HG02840 (cell line): Measurements from ENCODE around the gene SNRNP40.

Experiments
- ATAC-seq: cut with Tn5 transposase; IDR thresholded peaks from one replicate; pipeline ENCODE4 v1.9.1; 2021; ENCODE audit warnings: mild to moderate bottlenecking, moderate library complexity, moderate number of reproducible peaks; ENCODE audit not compliant: unreplicated experiment, low FRiP score

Gene SNRNP40

GRCh38 chr1:31234123-31234708 lies 62.4 kb downstream of the SNRNP40 start:
- no peak for ATAC-seq

- no peak for ATAC-seq
Measured at GRCh38 chr1:31232689-31233088, 63.9 kb downstream of the SNRNP40 start.

GRCh38 chr1:31231802-31232201 lies 64.8 kb downstream of the SNRNP40 start:
- ATAC-seq: no peak

GRCh38 chr1:31230378-31230777 lies 66.2 kb downstream of the SNRNP40 start:
- no peak for ATAC-seq

GRCh38 chr1:31228986-31229385 lies 67.6 kb downstream of the SNRNP40 start:
- no peak for ATAC-seq

- no peak for ATAC-seq
Measured at GRCh38 chr1:31227891-31228568, 68.6 kb downstream of the SNRNP40 start.

GRCh38 chr1:31224068-31224467 lies 72.5 kb downstream of the SNRNP40 start:
- ATAC-seq: no peak

GRCh38 chr1:31222176-31222575 lies 74.4 kb downstream of the SNRNP40 start:
- ATAC-seq: no peak

GRCh38 chr1:31221072-31221471 lies 75.5 kb downstream of the SNRNP40 start:
- ATAC-seq: no peak

DNA sequence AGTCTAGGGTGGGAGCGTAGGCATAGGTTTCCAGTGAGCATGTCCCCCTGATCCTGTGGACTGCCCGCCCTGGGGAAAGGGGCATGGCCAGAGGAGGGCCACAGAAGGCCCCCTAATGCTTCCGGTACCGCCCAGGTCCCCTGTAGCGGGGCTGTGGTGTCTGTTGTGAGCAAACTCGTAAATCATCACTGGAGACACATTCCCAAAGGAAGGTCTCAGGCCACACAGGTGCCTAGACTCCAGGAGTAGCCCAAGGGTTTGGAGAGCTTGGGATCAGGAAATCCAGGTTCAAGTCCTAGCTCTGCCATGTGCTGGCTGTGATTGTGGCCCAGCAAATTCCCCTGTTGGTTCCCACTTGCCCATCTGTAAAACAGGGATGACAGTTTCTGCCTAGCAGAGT lies 77.1 kb downstream of the SNRNP40 start:
- ATAC-seq: no peak

DNA sequence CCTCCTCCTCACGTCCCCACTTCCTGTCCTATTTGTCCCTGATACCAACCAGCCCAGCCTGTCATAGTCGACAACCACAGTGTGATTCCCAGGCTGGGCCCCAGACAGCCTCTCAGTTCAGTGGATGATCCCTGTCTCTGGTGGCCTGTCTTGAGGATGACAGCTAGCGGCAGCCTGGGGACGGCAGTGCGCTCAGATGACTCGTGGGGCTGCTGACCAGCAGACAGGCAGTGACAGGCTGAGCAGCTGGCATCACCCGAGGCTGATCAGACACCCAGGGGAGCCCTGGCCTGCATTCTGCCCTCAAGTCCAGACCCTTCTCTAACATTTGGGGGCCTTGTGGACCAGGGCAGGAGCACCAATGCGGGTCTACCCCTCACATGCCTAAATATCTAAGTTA lies 77.9 kb downstream of the SNRNP40 start:
- no peak for ATAC-seq

GRCh38 chr1:31216016-31216415 lies 80.6 kb downstream of the SNRNP40 start:
- no peak for ATAC-seq

DNA sequence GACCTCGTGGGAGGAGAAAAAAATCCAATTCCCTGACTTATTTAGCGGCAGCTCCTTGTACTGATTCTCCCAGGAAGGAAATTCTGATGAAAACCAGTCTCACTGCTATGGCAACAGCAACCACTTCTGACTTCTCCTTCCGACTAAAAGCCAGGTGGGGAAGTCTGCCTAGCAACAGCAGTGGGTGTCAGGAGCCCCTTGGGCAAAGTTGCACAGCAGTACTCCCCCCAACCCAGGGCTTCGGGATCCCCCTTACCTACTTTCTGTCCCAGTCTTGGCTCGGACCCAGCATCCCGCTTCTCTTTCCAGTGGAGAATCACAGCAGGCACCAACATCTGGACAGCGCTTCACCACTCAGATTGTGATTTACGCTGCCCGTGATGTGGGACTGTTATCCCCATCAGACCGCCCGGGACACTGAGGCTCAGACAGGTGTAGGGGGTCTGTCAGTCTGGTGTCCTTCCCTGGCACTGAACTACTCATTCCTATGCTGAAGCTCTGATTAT lies 81.5 kb downstream of the SNRNP40 start:
- ATAC-seq: no peak

DNA sequence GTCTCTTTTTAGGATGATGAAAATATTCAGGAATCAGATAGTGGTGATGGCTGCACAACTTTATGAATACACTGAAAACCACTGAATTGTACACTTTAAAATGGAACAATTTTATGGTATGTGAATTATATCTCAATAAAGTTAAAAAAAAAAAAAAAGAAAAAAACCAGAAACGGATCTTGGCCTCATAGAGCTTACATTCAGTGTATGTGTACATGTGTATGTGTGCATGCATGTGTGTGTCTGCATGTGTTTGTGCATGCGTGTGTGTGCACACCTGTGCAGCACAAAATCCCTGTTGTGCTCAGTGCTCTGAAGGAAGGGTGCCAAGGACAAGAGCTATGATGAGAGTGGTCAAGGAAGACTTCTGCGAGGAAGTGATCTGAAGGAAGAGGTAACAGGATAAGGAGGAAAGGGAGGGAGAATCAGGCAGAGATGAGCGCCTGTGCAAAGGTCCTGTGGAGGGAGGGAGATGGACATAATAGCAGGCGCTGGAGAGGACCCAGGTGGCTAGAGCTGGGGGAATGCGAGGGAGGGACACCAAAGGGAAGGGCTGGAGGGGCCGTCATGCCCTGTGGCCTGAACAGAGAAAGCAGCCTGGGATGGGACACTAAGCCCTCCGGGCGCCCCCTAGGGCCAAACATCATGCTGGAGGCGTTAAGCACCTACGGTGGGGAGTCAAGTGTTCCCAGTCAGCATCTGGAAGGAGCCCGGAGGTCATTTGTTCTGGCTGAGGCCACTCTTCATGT lies 82.1 kb downstream of the SNRNP40 start:
- no peak for ATAC-seq
